Glutamatergic neuron (in vitro differentiated cells): ENCODE results near the gene DDX24. TPM values are rescaled to one million over a fixed set of nuclear protein-coding genes. Genes with fewer than 3 reads are reported as not detected.

Source experiments
- total RNA-seq: library from RNA; stranded (reverse); fragmentation: NEBNext Ultra II Directional; extraction: Animal tissue kit (Norgen Biotek cat#: 25700); gene quantifications from one replicate; pipeline ENCODE4 v1.2.1, GENCODE V29; 2021; ENCODE audit not compliant: unreplicated experiment

DDX24 gene
- total RNA-seq, 1 donor from 2014 or later = 257 TPM

Other genes with a start within 250 kb of the DDX24 start
- gene FAM181A, start 153.9 kb downstream of the DDX24 start, total RNA-seq = not detected
- gene ASB2, start 104.6 kb downstream of the DDX24 start, total RNA-seq = 16.6 TPM
- gene CCDC197, start 83.9 kb downstream of the DDX24 start, total RNA-seq = not detected
- 5.5 TPM for gene OTUB2, start 54.9 kb downstream of the DDX24 start, total RNA-seq
- 45.7 TPM for gene IFI27L1, start 108 bp upstream of the DDX24 start, total RNA-seq
- 3.7 TPM for gene IFI27, start 29.5 kb upstream of the DDX24 start, total RNA-seq
- 52.7 TPM for gene IFI27L2, start 48.4 kb upstream of the DDX24 start, total RNA-seq
- 1.6 TPM for gene PPP4R4, start 93.1 kb upstream of the DDX24 start, total RNA-seq
- gene SERPINA10, start 212.1 kb upstream of the DDX24 start, total RNA-seq = not detected
- not detected for gene SERPINA6, start 242.1 kb upstream of the DDX24 start, total RNA-seq